GM12801 (cell line): ENCODE data around the gene BLTP3A.

Experiments used
- TF ChIP-seq, protein P1 (sequence below): IDR thresholded peaks from one replicate; pipeline ENCODE4 v1.5.1; 2011; ENCODE audit warnings: control low read depth; ENCODE audit not compliant: insufficient read length; ENCODE audit errors: extremely low read depth

Gene BLTP3A

DNA sequence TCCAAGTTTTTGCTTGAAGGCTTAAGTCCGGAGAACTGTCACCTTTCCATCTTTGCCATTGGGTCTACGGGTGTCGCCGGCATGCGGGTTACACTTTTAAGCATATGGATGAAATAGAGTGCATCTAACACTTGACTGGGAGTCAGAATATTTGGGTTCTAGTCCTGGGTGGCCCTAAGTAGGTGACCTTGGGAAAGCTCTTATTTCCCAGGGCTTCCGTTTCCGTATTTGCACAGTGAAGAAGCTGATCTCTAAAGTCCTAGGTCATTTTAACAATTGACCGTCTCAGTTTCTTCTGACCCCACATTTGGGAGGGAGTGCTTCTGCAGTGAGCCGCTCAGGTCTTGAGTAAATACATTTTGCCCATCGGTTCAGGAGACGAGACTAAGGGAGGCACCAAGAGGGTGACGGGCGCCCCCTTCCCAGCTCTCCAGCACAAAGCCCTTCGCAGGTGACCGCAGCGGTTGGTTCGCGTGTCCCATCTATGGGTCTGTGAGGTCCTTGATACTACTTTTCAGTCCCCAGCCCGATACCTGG, 651 bp upstream of the BLTP3A start:
- TF ChIP-seq, protein P1, sequence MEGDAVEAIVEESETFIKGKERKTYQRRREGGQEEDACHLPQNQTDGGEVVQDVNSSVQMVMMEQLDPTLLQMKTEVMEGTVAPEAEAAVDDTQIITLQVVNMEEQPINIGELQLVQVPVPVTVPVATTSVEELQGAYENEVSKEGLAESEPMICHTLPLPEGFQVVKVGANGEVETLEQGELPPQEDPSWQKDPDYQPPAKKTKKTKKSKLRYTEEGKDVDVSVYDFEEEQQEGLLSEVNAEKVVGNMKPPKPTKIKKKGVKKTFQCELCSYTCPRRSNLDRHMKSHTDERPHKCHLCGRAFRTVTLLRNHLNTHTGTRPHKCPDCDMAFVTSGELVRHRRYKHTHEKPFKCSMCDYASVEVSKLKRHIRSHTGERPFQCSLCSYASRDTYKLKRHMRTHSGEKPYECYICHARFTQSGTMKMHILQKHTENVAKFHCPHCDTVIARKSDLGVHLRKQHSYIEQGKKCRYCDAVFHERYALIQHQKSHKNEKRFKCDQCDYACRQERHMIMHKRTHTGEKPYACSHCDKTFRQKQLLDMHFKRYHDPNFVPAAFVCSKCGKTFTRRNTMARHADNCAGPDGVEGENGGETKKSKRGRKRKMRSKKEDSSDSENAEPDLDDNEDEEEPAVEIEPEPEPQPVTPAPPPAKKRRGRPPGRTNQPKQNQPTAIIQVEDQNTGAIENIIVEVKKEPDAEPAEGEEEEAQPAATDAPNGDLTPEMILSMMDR = no peak

DNA sequence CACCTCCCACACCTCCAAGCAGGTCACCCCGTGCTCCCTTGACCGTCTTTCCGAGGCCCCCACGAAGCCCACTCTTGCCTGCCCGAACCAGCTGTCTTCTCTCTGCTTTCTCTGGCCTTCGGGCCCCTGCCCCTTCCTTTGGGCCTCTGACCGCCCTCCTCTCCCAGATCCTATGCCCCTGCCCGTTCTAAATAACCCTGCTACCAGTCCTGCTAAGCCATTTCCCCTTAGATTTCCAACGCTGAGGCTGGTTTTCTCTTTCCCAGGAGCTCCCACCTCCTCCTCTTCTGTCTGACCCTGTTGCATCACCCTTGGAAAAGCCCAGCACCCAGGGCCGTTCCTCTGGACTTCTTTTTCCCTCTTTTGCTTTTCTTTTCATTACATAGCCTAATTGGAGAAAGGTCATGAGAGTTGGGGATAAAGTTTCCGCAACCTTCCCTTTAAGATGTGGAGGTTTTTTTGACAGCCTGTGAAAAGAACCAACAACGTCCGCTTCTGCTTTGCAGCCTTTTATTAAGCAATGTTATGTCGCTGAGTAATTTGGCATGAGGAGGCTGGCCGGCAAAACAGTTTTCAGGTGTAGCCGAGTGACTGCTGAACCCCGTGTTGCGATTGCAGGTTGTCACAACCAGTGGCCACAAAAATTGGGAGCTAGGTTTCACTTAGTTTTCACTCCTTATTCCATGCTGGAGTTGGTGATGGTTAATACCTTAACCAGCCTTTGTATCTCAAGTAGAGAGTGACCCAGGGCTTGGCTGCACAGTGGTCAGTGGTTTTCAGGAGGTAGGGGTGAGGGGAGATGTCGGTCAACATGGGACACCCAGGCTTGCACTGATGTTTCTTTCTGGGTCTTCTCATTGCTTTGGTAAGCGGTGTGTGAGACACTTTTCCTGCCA, 970 bp downstream of the BLTP3A start:
- TF ChIP-seq, protein P1 = no peak

DNA sequence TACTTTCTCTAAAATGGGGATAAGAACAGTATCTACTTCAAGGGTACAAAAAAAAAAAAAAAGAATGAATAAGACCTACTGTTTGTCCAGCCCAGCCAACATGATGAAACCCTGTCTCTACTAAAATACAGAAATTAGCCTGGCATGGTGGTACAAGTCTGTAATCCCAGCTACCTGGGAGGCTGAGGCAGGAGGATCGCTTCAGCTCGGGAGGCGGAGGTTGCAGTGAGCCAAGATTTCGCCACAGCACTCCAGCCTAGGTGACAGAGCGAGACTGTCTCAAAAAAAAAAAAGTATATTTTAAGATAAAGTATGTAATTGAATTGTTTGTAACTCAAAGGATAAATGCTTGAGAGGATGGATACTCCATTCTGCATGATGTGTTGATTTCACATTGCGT, 2.0 kb downstream of the BLTP3A start:
- TF ChIP-seq, protein P1 = no peak

DNA sequence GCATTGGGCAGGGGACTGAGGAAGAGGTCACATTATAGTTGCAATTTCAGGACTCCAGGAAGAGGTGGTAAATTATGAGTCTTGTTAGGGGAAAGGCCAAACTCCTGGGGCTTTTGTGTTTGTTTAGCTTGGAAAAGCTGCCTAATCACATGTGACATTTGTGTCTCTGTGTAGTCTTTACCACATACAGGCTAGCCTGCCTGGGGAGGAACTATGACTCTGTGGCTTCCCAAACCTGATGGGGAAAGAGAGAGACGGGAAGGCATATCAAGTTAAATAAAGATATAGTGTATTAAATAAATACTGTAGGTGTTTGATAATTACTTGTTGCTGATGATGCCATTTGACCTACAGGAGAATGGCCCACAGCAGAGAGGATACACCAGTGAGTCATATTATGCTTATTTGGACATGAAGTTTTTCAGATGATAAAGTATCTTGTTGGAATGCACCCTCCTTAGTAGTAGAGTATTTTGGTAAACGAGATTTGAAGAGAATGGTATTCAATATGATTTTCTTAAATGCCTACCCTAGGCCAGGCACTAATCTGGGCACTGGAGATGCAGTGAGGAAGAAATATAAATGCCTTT, 4.0 kb downstream of the BLTP3A start:
- TF ChIP-seq, protein P1 = no peak

DNA sequence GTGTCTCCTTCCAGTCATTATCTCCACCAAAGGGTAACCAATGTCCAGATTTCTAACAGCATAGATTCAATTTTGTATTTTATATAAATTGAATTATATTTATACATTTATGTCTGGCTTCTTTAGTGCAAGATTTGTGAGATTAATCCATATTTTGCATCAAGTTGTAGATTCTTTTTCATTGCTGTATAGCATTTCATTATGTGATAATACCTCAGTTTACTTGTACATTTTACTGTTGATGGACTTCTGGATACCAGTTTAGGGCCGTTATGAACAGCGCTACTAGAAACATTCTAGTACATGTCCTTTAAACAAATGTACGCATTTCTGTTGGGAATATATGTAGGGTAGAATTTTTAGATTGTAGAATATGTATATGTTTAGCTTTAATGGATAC, 6.2 kb downstream of the BLTP3A start:
- TF ChIP-seq, protein P1 = no peak

DNA sequence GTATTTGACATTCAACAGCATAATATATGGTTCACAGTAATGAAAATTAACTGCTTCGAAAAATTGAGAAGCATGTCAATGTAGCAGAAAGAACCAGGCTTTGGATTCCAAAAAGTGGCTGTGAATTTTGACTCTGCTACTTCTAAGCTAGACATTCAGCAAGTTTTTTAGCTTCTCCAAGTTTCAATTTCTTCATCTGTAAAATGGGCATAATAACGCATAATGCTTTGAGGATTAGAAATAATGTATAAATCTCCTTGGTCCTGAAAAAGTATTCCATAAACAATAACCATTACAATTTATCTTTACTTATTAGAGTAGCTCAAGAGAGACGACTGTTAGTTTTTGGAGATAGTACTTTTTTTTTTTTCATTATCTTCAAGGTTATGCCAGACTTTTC, 7.7 kb downstream of the BLTP3A start:
- TF ChIP-seq, protein P1 = no peak

DNA sequence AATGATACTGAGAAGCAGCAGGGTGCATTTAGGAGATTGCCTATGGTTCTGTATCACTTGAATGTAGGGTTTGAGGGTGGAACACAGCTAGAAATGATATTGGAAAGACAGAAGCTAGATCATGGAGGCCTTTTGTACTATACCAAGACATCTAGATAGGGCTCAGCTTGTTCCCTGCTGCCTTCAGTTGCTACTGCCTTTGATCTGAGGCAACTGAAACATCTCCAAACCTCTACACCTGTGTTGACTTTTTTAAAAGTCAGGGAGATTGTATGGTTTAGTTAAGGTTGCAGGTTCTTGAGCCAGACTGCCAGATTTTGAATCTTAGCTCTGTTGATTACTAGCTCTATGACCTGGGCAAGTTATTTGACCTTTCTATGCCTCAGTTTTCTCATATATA, 12.7 kb downstream of the BLTP3A start:
- TF ChIP-seq, protein P1 = no peak
